IPS-18a (cell line): ENCODE results near the gene ARID2.

ENCODE experiments used
- H3K27ac ChIP-seq: one replicate; pipeline ENCODE4 v1.5.1; 2013; ENCODE audit warnings: low read length
- H3K27me3 ChIP-seq: one replicate; pipeline ENCODE4 v1.6.1; 2013; ENCODE audit warnings: mild to moderate bottlenecking, low read length; ENCODE audit not compliant: control insufficient read depth, insufficient read depth
- H3K36me3 ChIP-seq: one replicate; pipeline ENCODE4 v1.6.1; 2013; ENCODE audit warnings: low read depth, low read length; ENCODE audit not compliant: control insufficient read depth
- H3K4me1 ChIP-seq: one replicate; pipeline ENCODE4 v1.6.1; 2013; ENCODE audit warnings: low read depth, low read length; ENCODE audit not compliant: control insufficient read depth
- H3K4me3 ChIP-seq: one replicate; pipeline ENCODE4 v1.5.1; 2013; ENCODE audit warnings: low read length
- H3K9ac ChIP-seq: one replicate; pipeline ENCODE4 v1.6.1; 2013; ENCODE audit warnings: mild to moderate bottlenecking, low read length, moderate library complexity
- H3K9me3 ChIP-seq: one replicate; pipeline ENCODE4 v1.6.1; 2013; ENCODE audit warnings: low read depth, low read length; ENCODE audit not compliant: control insufficient read depth

ARID2 gene

DNA sequence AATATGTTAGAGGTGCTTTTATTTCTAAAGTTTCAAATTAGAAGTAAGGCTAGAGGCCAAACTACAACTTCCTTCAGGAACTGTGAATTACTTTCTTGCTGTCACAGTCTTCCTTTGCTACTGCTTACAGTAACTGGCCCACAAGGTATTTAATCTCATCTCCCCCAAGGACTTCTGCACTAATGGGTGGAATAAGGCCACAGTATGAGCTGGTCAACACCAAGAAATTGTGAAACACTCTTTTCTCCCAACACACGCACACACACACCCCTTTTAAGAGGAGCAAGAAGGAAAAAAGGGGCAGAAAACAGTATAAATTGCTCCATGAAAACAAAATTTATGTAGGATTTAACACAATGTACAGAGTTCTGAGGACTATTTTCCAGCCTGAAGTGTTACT is 215.3 kb downstream of the ARID2 start:
- Histone ChIP-seq H3K4me1 (no peaks in the 10 kb centered on the region), H3K27ac (no peak overlapping the region), H3K9me3 (no peaks in the 10 kb centered on the region), H3K27me3 (no peaks in the 10 kb centered on the region), H3K36me3 (peaks cover 22% of the 10 kb centered on the region), H3K9ac (no peak overlapping the region), H3K4me3 (no peak overlapping the region)

DNA sequence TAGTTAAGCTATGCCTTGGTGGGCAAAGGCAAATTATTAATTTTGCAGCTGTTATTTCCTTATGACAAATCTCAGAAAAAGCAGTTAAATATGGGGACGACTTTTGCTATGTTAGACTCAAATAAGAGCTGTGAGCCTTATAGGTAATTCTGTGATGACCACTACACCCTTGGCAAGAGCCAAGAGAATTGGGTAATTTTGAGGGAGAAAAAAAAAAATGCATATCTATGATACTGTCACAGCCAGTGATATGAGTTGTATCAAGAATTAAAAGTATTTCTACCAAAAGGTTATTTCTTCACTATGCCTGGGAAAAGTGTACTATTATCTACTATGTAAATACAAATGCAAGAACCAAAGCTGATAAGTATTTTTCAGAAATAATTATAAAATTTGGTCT is 216.9 kb downstream of the ARID2 start:
- Histone ChIP-seq H3K9ac (no peak overlapping the region), H3K4me1 (no peaks in the 10 kb centered on the region), H3K9me3 (no peaks in the 10 kb centered on the region), H3K27me3 (no peaks in the 10 kb centered on the region), H3K36me3 (peaks cover 21% of the 10 kb centered on the region), H3K4me3 (no peak overlapping the region), H3K27ac (no peak overlapping the region)

- Histone ChIP-seq H3K4me1 (no peaks in the 10 kb centered on the region), H3K9me3 (no peaks in the 10 kb centered on the region), H3K27me3 (no peaks in the 10 kb centered on the region), H3K36me3 (peaks cover 17% of the 10 kb centered on the region), H3K4me3 (no peak overlapping the region), H3K9ac (no peak overlapping the region), H3K27ac (no peak overlapping the region)
Observed at GRCh38 chr12:45948546-45948945, 219.0 kb downstream of the ARID2 start.
